SK-N-SH (cell line): ENCODE measurements around the gene IKZF4.

ENCODE experiments used
- MAX ChIP-seq: IDR thresholded peaks from 2 replicates; pipeline ENCODE4 v1.4.0; 2012; ENCODE audit warnings: low read depth
- MXI1 ChIP-seq: IDR thresholded peaks from 2 replicates; pipeline ENCODE4 v1.6.1; 2012; ENCODE audit warnings: mild to moderate bottlenecking, low read depth, low read length, improper control_type of control experiment
- NFIC ChIP-seq: IDR thresholded peaks from 2 replicates; pipeline ENCODE4 v1.4.0; 2012; ENCODE audit warnings: borderline replicate concordance
- POLR2AphosphoS5 ChIP-seq: IDR thresholded peaks from 2 replicates; pipeline ENCODE4 v1.6.1; 2012; ENCODE audit warnings: low read depth, low read length
- SIN3A ChIP-seq: IDR thresholded peaks from 2 replicates; pipeline ENCODE4 v1.6.1; 2012; ENCODE audit warnings: low read depth, mild to moderate bottlenecking, low read length, moderate library complexity, borderline replicate concordance
- YY1 ChIP-seq: IDR thresholded peaks from 2 replicates; pipeline ENCODE4 v1.4.0; 2012; ENCODE audit warnings: low read depth, mild to moderate bottlenecking
- TF ChIP-seq, protein P1 (sequence below): fragments of 200-600 bp; sonication (generic); IDR thresholded peaks from 2 replicates; pipeline ENCODE4 v1.6.1; 2017; ENCODE audit warnings: antibody characterized with exemption, mild to moderate bottlenecking, moderate library complexity

GRCh38 chr12:56086608-56087007 lies 65.8 kb downstream of the IKZF4 start:
- TF ChIP-seq POLR2AphosphoS5 (no peak), YY1 (no peak), NFIC (no peak), MXI1 (no peak), MAX (no peak), SIN3A (no peak)
- TF ChIP-seq, protein P1, sequence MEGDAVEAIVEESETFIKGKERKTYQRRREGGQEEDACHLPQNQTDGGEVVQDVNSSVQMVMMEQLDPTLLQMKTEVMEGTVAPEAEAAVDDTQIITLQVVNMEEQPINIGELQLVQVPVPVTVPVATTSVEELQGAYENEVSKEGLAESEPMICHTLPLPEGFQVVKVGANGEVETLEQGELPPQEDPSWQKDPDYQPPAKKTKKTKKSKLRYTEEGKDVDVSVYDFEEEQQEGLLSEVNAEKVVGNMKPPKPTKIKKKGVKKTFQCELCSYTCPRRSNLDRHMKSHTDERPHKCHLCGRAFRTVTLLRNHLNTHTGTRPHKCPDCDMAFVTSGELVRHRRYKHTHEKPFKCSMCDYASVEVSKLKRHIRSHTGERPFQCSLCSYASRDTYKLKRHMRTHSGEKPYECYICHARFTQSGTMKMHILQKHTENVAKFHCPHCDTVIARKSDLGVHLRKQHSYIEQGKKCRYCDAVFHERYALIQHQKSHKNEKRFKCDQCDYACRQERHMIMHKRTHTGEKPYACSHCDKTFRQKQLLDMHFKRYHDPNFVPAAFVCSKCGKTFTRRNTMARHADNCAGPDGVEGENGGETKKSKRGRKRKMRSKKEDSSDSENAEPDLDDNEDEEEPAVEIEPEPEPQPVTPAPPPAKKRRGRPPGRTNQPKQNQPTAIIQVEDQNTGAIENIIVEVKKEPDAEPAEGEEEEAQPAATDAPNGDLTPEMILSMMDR, result no peak
